ENCODE measurements around the gene ARRDC2. TPM values are rescaled to one million over a fixed set of nuclear protein-coding genes. Genes with fewer than 3 reads are reported as not detected.

ARRDC2 gene
- total RNA-seq, 1 experiment from 2014 or later: 9.2 TPM

- no peak for DNase-seq (ENCODE audit: low spot score)
- no peak for ATAC-seq
- ChIA-PET POLR2A (no interaction called here), CTCF (interaction anchor here (1.2 to 6.3 kb wide), 10 partner anchors 15 to 200 kb away, joined by 3 to 46 read pairs (median 5); partner anchors contain the start of genes ARRDC2 and RPL18A)
- H3K9me3 Mint-ChIP-seq: no peaks in the 10 kb centered on the region; the same call in 1 of the 2 replicates
- no peak overlapping the region for H3K27ac Mint-ChIP-seq
- no peaks in the 10 kb centered on the region; the same call in 1 of the 2 replicates for H3K27me3 Mint-ChIP-seq (ENCODE audit: low read depth)
- no peak overlapping the region for H3K4me3 Mint-ChIP-seq
- peaks cover 7% of the 10 kb centered on the region for H3K4me1 Mint-ChIP-seq
- TF ChIP-seq ZNF532 (CRISPR knock-in tag; IDR thresholded peaks at IDR 0.05; ENCODE audit: borderline replicate concordance) (no peak), EMX1 (CRISPR knock-in tag; IDR thresholded peaks at IDR 0.05) (no peak), JAZF1 (CRISPR knock-in tag; IDR thresholded peaks at IDR 0.05) (no peak), KAT7 (CRISPR knock-in tag; IDR thresholded peaks at IDR 0.05; ENCODE audit: borderline replicate concordance) (no peak), TEAD1 (CRISPR knock-in tag; IDR thresholded peaks at IDR 0.05) (no peak), RELA (CRISPR knock-in tag; IDR thresholded peaks at IDR 0.05; ENCODE audit: borderline replicate concordance) (no peak), ZNF219 (CRISPR knock-in tag; IDR thresholded peaks at IDR 0.05; ENCODE audit: borderline replicate concordance) (no peak), CBFB (CRISPR knock-in tag; IDR thresholded peaks at IDR 0.05; ENCODE audit: low read depth) (no peak), RORB (CRISPR knock-in tag; IDR thresholded peaks at IDR 0.05) (no peak), NR3C1 (CRISPR knock-in tag; conservative IDR thresholded peaks at IDR 0.05; ENCODE audit: low read depth) (no peak), FOXJ3 (CRISPR knock-in tag; IDR thresholded peaks at IDR 0.05; ENCODE audit: borderline replicate concordance) (no peak), HMGXB4 (CRISPR knock-in tag; IDR thresholded peaks at IDR 0.05) (no peak), PRRX2 (CRISPR knock-in tag; IDR thresholded peaks at IDR 0.05) (no peak), FOXP1 (CRISPR knock-in tag; IDR thresholded peaks at IDR 0.05; ENCODE audit: borderline replicate concordance) (no peak)
- TF ChIP-seq, protein P1, sequence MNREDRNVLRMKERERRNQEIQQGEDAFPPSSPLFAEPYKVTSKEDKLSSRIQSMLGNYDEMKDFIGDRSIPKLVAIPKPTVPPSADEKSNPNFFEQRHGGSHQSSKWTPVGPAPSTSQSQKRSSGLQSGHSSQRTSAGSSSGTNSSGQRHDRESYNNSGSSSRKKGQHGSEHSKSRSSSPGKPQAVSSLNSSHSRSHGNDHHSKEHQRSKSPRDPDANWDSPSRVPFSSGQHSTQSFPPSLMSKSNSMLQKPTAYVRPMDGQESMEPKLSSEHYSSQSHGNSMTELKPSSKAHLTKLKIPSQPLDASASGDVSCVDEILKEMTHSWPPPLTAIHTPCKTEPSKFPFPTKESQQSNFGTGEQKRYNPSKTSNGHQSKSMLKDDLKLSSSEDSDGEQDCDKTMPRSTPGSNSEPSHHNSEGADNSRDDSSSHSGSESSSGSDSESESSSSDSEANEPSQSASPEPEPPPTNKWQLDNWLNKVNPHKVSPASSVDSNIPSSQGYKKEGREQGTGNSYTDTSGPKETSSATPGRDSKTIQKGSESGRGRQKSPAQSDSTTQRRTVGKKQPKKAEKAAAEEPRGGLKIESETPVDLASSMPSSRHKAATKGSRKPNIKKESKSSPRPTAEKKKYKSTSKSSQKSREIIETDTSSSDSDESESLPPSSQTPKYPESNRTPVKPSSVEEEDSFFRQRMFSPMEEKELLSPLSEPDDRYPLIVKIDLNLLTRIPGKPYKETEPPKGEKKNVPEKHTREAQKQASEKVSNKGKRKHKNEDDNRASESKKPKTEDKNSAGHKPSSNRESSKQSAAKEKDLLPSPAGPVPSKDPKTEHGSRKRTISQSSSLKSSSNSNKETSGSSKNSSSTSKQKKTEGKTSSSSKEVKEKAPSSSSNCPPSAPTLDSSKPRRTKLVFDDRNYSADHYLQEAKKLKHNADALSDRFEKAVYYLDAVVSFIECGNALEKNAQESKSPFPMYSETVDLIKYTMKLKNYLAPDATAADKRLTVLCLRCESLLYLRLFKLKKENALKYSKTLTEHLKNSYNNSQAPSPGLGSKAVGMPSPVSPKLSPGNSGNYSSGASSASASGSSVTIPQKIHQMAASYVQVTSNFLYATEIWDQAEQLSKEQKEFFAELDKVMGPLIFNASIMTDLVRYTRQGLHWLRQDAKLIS (CRISPR knock-in tag; IDR thresholded peaks at IDR 0.05; ENCODE audit: borderline replicate concordance): no peak
- TF ChIP-seq, protein P2, sequence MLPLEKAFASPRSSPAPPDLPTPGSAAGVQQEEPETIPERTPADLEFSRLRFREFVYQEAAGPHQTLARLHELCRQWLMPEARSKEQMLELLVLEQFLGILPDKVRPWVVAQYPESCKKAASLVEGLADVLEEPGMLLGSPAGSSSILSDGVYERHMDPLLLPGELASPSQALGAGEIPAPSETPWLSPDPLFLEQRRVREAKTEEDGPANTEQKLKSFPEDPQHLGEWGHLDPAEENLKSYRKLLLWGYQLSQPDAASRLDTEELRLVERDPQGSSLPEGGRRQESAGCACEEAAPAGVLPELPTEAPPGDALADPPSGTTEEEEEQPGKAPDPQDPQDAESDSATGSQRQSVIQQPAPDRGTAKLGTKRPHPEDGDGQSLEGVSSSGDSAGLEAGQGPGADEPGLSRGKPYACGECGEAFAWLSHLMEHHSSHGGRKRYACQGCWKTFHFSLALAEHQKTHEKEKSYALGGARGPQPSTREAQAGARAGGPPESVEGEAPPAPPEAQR (CRISPR knock-in tag; IDR thresholded peaks at IDR 0.05): no peak
- TF ChIP-seq, protein P3, sequence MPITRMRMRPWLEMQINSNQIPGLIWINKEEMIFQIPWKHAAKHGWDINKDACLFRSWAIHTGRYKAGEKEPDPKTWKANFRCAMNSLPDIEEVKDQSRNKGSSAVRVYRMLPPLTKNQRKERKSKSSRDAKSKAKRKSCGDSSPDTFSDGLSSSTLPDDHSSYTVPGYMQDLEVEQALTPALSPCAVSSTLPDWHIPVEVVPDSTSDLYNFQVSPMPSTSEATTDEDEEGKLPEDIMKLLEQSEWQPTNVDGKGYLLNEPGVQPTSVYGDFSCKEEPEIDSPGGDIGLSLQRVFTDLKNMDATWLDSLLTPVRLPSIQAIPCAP (CRISPR knock-in tag; IDR thresholded peaks at IDR 0.05): no peak
- no peaks in the 10 kb centered on the region for H3K36me3 Mint-ChIP-seq
Observed at GRCh38 chr19:18059297-18059696, 51.3 kb downstream of the ARRDC2 start.

Measured in WTC11 (cell line).